Neural crest cell (in vitro differentiated cells): ENCODE results near the gene XPO5. TPM values are rescaled to one million over a fixed set of nuclear protein-coding genes. Genes with fewer than 3 reads are reported as not detected.

Experiments
- DNase-seq: peaks from one replicate; pipeline ENCODE4 v3.0.0; 2021; ENCODE audit warnings: low read depth, mixed read lengths, low spot score
- H3K27ac Mint-ChIP-seq: one replicate; pipeline ENCODE4 v1.8.0; 2021; ENCODE audit warnings: mild to moderate bottlenecking, mixed read lengths; ENCODE audit not compliant: unreplicated experiment
- H3K27me3 Mint-ChIP-seq: 2 replicates; pipeline ENCODE4 v1.8.0; 2021; ENCODE audit warnings: low read depth, mild to moderate bottlenecking, mixed read lengths
- H3K36me3 Mint-ChIP-seq: 2 replicates; pipeline ENCODE4 v1.8.0; 2021; ENCODE audit warnings: low read depth, mild to moderate bottlenecking, mixed read lengths
- H3K4me1 Mint-ChIP-seq: 2 replicates; pipeline ENCODE4 v1.8.0; 2021; ENCODE audit warnings: mixed read lengths
- H3K4me3 Mint-ChIP-seq: one replicate; pipeline ENCODE4 v1.8.0; 2021; ENCODE audit warnings: mild to moderate bottlenecking, mixed read lengths
- H3K9me3 Mint-ChIP-seq: 2 replicates; pipeline ENCODE4 v1.8.0; 2021; ENCODE audit warnings: mixed read lengths
- CTCF ChIP-seq: fragments of 200-600 bp; sonication (generic); conservative IDR thresholded peaks from 2 replicates; pipeline ENCODE4 v1.5.0; 2021; ENCODE audit warnings: antibody characterized with exemption, mild to moderate bottlenecking
- total RNA-seq: library from RNA; stranded (reverse); gene quantifications from 2 replicates; pipeline ENCODE4 v1.2.1, GENCODE V29; 2021

Gene XPO5
- total RNA-seq, 1 donor from 2014 or later = 105 TPM

GRCh38 chr6:43489277-43490072 is 86.4 kb downstream of the XPO5 start:
- no peaks in the 10 kb centered on the region for H3K36me3 Mint-ChIP-seq
- no peak overlapping the region for H3K4me3 Mint-ChIP-seq
- no peak for TF ChIP-seq CTCF
- H3K27me3 Mint-ChIP-seq = no peaks in the 10 kb centered on the region
- H3K9me3 Mint-ChIP-seq = no peaks in the 10 kb centered on the region
- DNase-seq = no peak
- peak overlapping the region; percentile 57 for H3K27ac Mint-ChIP-seq
- H3K4me1 Mint-ChIP-seq = peaks cover 22% of the 10 kb centered on the region

- Mint-ChIP-seq H3K4me3 (no peak overlapping the region), H3K27me3 (no peaks in the 10 kb centered on the region), H3K9me3 (no peaks in the 10 kb centered on the region), H3K27ac (peak overlapping the region; percentile 48), H3K36me3 (no peaks in the 10 kb centered on the region), H3K4me1 (peaks cover 18% of the 10 kb centered on the region)
- DNase-seq = no peak
- TF ChIP-seq CTCF = no peak
Measured at GRCh38 chr6:43488667-43489276, 87.1 kb downstream of the XPO5 start.

GRCh38 chr6:43481591-43482236 is 94.1 kb downstream of the XPO5 start:
- no peaks in the 10 kb centered on the region for H3K27me3 Mint-ChIP-seq
- H3K27ac Mint-ChIP-seq = no peak overlapping the region
- H3K4me3 Mint-ChIP-seq = no peak overlapping the region

GRCh38 chr6:43481075-43481474 is 94.8 kb downstream of the XPO5 start:
- DNase-seq = no peak
- Mint-ChIP-seq H3K4me3 (peak overlapping the region; percentile 58), H3K4me1 (peaks cover 51% of the 10 kb centered on the region), H3K27ac (no peak overlapping the region), H3K9me3 (no peaks in the 10 kb centered on the region), H3K27me3 (no peaks in the 10 kb centered on the region), H3K36me3 (no peaks in the 10 kb centered on the region)
- TF ChIP-seq CTCF = no peak

More at GRCh38 chr6:43481591-43482236, 94.1 kb downstream of the XPO5 start:
- no peak for DNase-seq
- TF ChIP-seq CTCF = no peak
- Mint-ChIP-seq H3K4me1 (peaks cover 49% of the 10 kb centered on the region), H3K9me3 (no peaks in the 10 kb centered on the region), H3K36me3 (no peaks in the 10 kb centered on the region)

GRCh38 chr6:43478008-43478372 is 97.8 kb downstream of the XPO5 start:
- Mint-ChIP-seq H3K27me3 (no peaks in the 10 kb centered on the region), H3K4me3 (peak overlapping the region; percentile 90), H3K27ac (peak overlapping the region; percentile 97), H3K4me1 (peaks cover 47% of the 10 kb centered on the region), H3K9me3 (no peaks in the 10 kb centered on the region), H3K36me3 (no peaks in the 10 kb centered on the region)
- no peak for DNase-seq
- TF ChIP-seq CTCF = no peak
